GM10266 (cell line): ENCODE measurements around the gene PLAU.

Experiments used
- DNase-seq: peaks from one replicate; pipeline ENCODE4 v3.0.0; 2012; ENCODE audit errors: extremely low spot score
- CTCF ChIP-seq: IDR thresholded peaks from 2 replicates; pipeline ENCODE4 v1.5.1; 2012; ENCODE audit warnings: mild to moderate bottlenecking, low read depth; ENCODE audit not compliant: control insufficient read depth, insufficient read depth; ENCODE audit errors: missing control alignments

Gene PLAU

GRCh38 chr10:73900064-73900463 is 10.9 kb upstream of the PLAU start:
- TF ChIP-seq CTCF, result no peak
- no peak for DNase-seq

- no peak for TF ChIP-seq CTCF
- no peak for DNase-seq
These were observed 9.7 kb upstream of the PLAU start for GRCh38 chr10:73901261-73901660.

DNA sequence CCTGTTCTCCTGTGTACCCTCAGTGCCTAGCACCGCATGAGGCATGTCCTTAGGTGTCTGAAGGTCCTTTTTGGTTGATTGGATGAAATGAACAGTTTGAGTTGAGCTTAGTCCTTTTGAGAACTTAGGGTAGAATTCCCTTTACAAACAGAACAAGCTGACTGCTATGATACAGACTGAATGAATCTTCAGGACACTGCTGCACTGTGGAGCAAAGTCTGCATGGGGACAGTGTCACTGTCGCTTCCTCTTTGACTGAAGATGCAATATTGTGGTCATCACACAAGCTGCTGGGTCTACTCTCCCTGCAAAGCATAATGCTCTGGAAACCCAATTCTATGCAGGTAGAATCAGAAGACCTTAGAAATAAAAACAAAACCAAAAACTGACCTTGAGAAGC is 8.6 kb upstream of the PLAU start:
- TF ChIP-seq CTCF, result no peak
- DNase-seq, result no peak

DNA sequence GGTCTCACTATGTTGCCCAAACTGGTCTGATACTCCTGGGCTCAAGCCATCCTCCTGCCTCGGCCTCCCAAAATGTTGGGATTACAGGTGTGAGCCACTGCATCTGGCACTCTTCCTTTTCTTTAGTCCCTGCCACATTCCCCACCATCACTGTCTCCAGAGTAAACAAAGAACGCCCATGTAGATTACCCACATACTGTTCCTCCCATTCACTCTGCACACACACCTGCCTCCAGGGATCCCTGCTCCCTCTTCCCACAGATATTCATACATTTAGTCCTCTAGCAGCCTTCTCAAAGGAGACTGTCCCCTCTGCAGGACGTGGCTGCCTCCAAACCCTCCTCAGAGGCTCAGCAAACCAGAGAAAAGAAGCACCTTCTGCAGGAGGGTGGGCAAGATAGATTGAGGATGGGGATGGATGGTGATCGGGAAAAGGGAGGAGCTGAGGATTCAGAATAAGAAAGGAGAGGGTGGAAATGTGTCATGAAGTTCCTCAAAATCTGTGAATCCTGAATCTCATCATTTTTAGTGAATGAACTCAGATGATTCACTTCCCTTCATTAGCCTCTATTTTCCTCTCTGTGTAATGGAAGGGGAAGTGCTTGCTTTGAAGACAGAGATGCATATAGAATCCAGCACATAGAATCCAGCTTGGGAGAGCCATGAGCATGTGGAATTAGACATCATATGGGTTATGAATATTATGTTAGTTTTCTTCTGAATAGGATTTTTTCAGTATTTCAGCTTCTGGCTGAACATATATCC is 5.5 kb upstream of the PLAU start:
- DNase-seq, result no peak
- TF ChIP-seq CTCF, result no peak

- DNase-seq, result no peak
- TF ChIP-seq CTCF, result no peak
These were observed 4.1 kb upstream of the PLAU start for GRCh38 chr10:73906524-73907447.

DNA sequence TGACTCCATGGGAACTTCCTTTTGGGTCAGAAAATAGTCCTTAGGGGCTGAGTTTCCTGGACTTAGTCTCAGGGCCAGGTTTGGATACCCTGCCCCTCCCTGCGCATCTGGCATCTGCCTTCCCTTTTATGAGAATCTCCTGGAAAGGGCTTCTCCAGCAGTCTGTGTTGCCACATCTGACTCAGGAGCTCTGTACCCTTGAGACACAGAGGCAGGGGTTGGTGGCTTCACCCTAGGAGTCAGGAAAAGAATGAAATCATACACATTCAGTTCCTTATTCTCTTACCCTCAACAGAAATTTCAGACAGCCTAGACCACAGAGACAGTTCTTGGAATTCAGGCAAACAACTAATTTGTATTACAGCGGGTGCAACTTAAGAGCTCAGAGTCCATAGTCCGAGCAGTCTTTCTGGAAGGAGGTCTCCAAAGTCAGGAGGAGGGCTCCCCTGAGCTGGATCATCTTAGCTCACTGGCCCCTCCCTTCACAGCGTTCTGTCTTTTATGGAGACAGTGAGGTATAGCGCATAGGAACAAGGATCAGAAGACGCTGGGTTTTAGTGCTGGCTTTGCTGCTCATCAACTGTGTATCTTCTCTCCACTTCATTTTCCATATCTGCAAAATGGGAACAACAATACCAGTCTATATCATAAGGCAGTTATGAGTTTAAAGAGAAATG is 3.0 kb upstream of the PLAU start:
- TF ChIP-seq CTCF, result no peak
- DNase-seq, result no peak
